BE2C (cell line): Measurements from ENCODE around the gene VSTM2B.

Source experiments
- DNase-seq: peaks from one replicate; pipeline ENCODE4 v3.0.0-alpha.2; 2020
- H3K27me3 ChIP-seq: fragments of 250-450 bp; sonication (Bioruptor Pico); 2 replicates; pipeline ENCODE4 v1.5.1; 2020; ENCODE audit warnings: mild to moderate bottlenecking
- H3K36me3 ChIP-seq: fragments of 250-450 bp; sonication (Bioruptor Pico); 2 replicates; pipeline ENCODE4 v1.5.1; 2020; ENCODE audit warnings: mild to moderate bottlenecking
- H3K4me1 ChIP-seq: fragments of 250-450 bp; sonication (Bioruptor Pico); 2 replicates; pipeline ENCODE4 v1.5.1; 2020
- H3K4me3 ChIP-seq: 2 replicates; pipeline ENCODE4 v1.5.1; 2011; ENCODE audit warnings: low read depth, low read length
- H3K9me3 ChIP-seq: fragments of 250-450 bp; sonication (Bioruptor Pico); 2 replicates; pipeline ENCODE4 v1.5.1; 2020
- CTCF ChIP-seq: IDR thresholded peaks from 2 replicates; pipeline ENCODE4 v1.5.1; 2012; ENCODE audit warnings: mild to moderate bottlenecking, low read depth, low read length

Gene VSTM2B

GRCh38 chr19:29537181-29537580 is 11.4 kb downstream of the VSTM2B start:
- H3K9me3 ChIP-seq: no peaks in the 10 kb centered on the region
- no peaks in the 10 kb centered on the region for H3K36me3 ChIP-seq
- no peaks in the 10 kb centered on the region for H3K27me3 ChIP-seq
- H3K4me3 ChIP-seq: no peak overlapping the region
- no peaks in the 10 kb centered on the region for H3K4me1 ChIP-seq
- no peak for TF ChIP-seq CTCF
- no peak for DNase-seq

DNA sequence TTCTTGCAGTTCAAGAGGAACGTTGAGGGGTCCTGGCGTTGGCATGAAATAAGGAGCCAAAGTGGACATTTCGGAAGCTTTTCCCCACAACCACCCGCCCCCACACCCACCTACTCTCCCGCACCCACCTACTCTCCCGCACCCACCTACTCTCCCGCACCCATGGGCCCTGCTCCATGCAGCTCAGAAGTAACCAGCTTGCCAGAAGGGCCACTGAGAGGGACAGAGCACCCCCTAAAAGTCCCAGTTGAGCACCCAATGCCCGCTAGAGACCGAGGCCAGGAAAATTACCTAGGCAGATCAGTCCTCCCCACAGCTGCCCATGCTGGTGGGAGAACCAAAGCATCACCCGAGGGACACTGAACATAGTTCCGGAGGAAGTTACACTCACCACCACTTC is 11.8 kb downstream of the VSTM2B start:
- Histone ChIP-seq H3K36me3 (no peaks in the 10 kb centered on the region), H3K27me3 (no peaks in the 10 kb centered on the region), H3K4me3 (no peak overlapping the region), H3K9me3 (no peaks in the 10 kb centered on the region), H3K4me1 (no peaks in the 10 kb centered on the region)
- no peak for TF ChIP-seq CTCF
- DNase-seq: no peak

GRCh38 chr19:29538146-29538545 is 12.4 kb downstream of the VSTM2B start:
- no peaks in the 10 kb centered on the region for H3K27me3 ChIP-seq
- DNase-seq: no peak
- no peak for TF ChIP-seq CTCF

GRCh38 chr19:29538651-29539050 is 12.9 kb downstream of the VSTM2B start:
- Histone ChIP-seq H3K4me1 (no peaks in the 10 kb centered on the region), H3K4me3 (no peak overlapping the region), H3K36me3 (no peaks in the 10 kb centered on the region), H3K9me3 (no peaks in the 10 kb centered on the region), H3K27me3 (no peaks in the 10 kb centered on the region)
- DNase-seq: no peak
- no peak for TF ChIP-seq CTCF

More at GRCh38 chr19:29538146-29538545, 12.4 kb downstream of the VSTM2B start:
- Histone ChIP-seq H3K4me3 (no peak overlapping the region), H3K36me3 (no peaks in the 10 kb centered on the region), H3K9me3 (no peaks in the 10 kb centered on the region), H3K4me1 (no peaks in the 10 kb centered on the region)

GRCh38 chr19:29539131-29539530 is 13.3 kb downstream of the VSTM2B start:
- Histone ChIP-seq H3K27me3 (no peaks in the 10 kb centered on the region), H3K9me3 (no peaks in the 10 kb centered on the region), H3K4me1 (no peaks in the 10 kb centered on the region), H3K36me3 (no peaks in the 10 kb centered on the region), H3K4me3 (no peak overlapping the region)
- no peak for DNase-seq
- TF ChIP-seq CTCF: no peak

DNA sequence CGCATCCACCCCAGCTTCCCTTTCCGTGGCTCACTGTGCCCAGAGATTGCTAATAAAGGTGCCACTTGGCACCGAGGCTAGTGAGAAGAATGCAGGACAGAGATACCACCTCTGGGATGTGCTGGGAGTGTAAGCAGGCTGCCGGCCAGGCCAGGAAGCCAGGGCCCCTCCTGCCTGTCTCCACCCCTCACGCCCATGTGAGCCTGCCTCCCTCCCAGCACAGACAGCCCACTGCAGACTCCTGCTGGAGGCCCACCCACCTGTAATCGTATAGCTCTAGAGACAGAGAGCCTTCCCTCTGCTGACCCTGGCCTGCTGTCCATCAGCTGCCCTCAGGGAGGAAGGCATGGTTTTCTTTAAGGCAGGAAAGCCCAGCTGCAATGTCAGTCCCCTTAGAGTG is 13.9 kb downstream of the VSTM2B start:
- no peak for DNase-seq
- H3K27me3 ChIP-seq: no peaks in the 10 kb centered on the region
- H3K4me1 ChIP-seq: no peaks in the 10 kb centered on the region
- no peak overlapping the region for H3K4me3 ChIP-seq
- no peak for TF ChIP-seq CTCF
- no peaks in the 10 kb centered on the region for H3K36me3 ChIP-seq
- H3K9me3 ChIP-seq: no peaks in the 10 kb centered on the region
